Adipocyte (in vitro differentiated cells): ENCODE data around the gene IL1RAPL1.

Experiments used
- DNase-seq: peaks from one replicate; pipeline ENCODE4 v3.0.0-alpha.2; 2015; ENCODE audit warnings: low read depth
- H3K27me3 ChIP-seq: replicated peaks from 2 replicates; pipeline ENCODE4 v1.7.0; 2013; ENCODE audit warnings: mild to moderate bottlenecking, low read length, moderate library complexity; ENCODE audit not compliant: control insufficient read depth, insufficient read depth
- H3K36me3 ChIP-seq: 2 replicates; pipeline ENCODE4 v1.7.0; 2013; ENCODE audit warnings: low read length, mild to moderate bottlenecking, moderate library complexity; ENCODE audit not compliant: control insufficient read depth, insufficient read depth, severe bottlenecking
- H3K4me1 ChIP-seq: 2 replicates; pipeline ENCODE4 v1.7.0; 2013; ENCODE audit warnings: mild to moderate bottlenecking, low read length, moderate library complexity; ENCODE audit not compliant: control insufficient read depth, insufficient read depth
- H3K4me3 ChIP-seq: 2 replicates; pipeline ENCODE4 v1.7.0; 2013; ENCODE audit warnings: mild to moderate bottlenecking, low read length, moderate library complexity
- H3K9ac ChIP-seq: 2 replicates; pipeline ENCODE4 v1.7.0; 2013; ENCODE audit warnings: mild to moderate bottlenecking, low read length, moderate library complexity
- H3K9me3 ChIP-seq: 2 replicates; pipeline ENCODE4 v1.7.0; 2013; ENCODE audit warnings: mild to moderate bottlenecking, low read length, moderate library complexity; ENCODE audit not compliant: control insufficient read depth

Gene IL1RAPL1

GRCh38 chrX:29431895-29432294, 844.6 kb downstream of the IL1RAPL1 start:
- no peaks in the 10 kb centered on the region for H3K27me3 ChIP-seq

DNA sequence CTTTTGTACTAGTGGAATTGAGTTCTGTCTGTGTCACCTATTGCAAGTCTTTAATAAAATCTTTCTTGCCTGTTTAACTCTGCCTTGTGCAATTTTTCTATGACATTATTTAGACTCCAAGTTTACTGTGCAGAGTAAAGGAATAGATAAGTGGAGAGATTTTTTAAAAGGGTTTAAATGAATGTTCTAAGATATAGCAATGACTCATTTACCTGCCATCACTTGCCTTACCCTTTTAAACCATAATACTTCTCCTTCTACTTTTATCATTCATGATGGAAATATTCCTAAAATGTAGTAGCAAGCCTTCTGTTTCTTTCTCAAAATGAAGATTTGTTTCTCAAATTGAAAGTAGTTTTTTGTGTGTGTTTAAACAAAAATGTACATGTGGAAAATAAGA, 845.3 kb downstream of the IL1RAPL1 start:
- Histone ChIP-seq H3K36me3 (no peaks in the 10 kb centered on the region), H3K27me3 (no peaks in the 10 kb centered on the region), H3K4me1 (no peaks in the 10 kb centered on the region), H3K9me3 (peaks cover 12% of the 10 kb centered on the region), H3K4me3 (no peak overlapping the region), H3K9ac (no peak overlapping the region)
- DNase-seq, result no peak

More at GRCh38 chrX:29431895-29432294, 844.6 kb downstream of the IL1RAPL1 start:
- DNase-seq, result no peak
- Histone ChIP-seq H3K9me3 (peaks cover 14% of the 10 kb centered on the region), H3K9ac (no peak overlapping the region), H3K36me3 (no peaks in the 10 kb centered on the region), H3K4me3 (no peak overlapping the region), H3K4me1 (no peaks in the 10 kb centered on the region)

- DNase-seq, result no peak
- Histone ChIP-seq H3K4me1 (no peaks in the 10 kb centered on the region), H3K9ac (no peak overlapping the region), H3K27me3 (no peaks in the 10 kb centered on the region), H3K36me3 (no peaks in the 10 kb centered on the region), H3K4me3 (no peak overlapping the region), H3K9me3 (peaks cover 7% of the 10 kb centered on the region)
Observed at GRCh38 chrX:29434939-29435338, 847.7 kb downstream of the IL1RAPL1 start.

- Histone ChIP-seq H3K4me1 (no peaks in the 10 kb centered on the region), H3K4me3 (no peak overlapping the region), H3K9ac (no peak overlapping the region), H3K9me3 (peaks cover 7% of the 10 kb centered on the region), H3K27me3 (no peaks in the 10 kb centered on the region), H3K36me3 (no peaks in the 10 kb centered on the region)
- no peak for DNase-seq
Observed at GRCh38 chrX:29435396-29435795, 848.1 kb downstream of the IL1RAPL1 start.

DNA sequence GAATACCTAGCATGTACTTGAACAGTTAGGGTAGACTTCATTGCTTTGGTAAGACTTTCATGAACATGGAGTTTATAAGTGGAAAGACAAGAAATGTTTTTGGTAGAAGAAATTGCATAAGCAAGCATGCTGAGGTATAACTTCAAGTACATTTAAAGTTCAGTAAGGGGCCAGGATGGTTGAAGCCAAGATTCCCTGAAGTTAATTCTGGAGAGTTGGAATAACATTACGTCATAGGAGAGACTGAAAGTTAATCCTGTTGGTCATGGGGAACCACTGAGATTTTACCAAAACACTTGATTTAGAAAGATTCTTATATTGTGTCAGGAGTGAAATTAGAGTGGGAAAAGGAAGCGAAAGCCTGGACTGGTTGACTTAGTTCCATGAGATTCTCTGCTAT, 860.6 kb downstream of the IL1RAPL1 start:
- no peaks in the 10 kb centered on the region for H3K36me3 ChIP-seq
- no peak overlapping the region for H3K4me3 ChIP-seq
- H3K4me1 ChIP-seq, result no peaks in the 10 kb centered on the region

GRCh38 chrX:29453333-29453732, 866.1 kb downstream of the IL1RAPL1 start:
- no peak overlapping the region for H3K9ac ChIP-seq
- no peaks in the 10 kb centered on the region for H3K4me1 ChIP-seq
- DNase-seq, result no peak
- H3K27me3 ChIP-seq, result no peaks in the 10 kb centered on the region
- H3K9me3 ChIP-seq, result no peaks in the 10 kb centered on the region
- no peaks in the 10 kb centered on the region for H3K36me3 ChIP-seq
- H3K4me3 ChIP-seq, result no peak overlapping the region

More for the DNA sequence above, 860.6 kb downstream of the IL1RAPL1 start:
- Histone ChIP-seq H3K27me3 (no peaks in the 10 kb centered on the region), H3K9ac (no peak overlapping the region), H3K9me3 (no peaks in the 10 kb centered on the region)
- DNase-seq, result peak; percentile 37

DNA sequence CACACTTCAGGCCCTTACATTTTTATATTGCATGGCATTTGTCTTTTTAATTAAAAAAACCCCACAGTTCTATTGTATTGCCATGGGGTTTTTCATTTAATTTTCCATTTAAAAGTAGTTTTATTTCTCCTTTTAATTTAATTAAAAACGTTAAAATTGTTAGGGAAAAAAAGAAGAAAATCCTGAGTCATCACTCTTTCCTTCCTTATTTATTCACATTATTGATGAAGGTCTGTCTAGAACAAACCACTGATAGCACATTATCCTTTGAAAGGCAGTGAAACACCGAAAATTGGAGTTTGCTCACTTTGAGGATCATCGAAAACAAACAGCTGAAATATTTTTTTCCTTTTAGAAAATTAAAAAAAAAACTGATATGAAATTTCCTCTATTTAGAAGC, 868.5 kb downstream of the IL1RAPL1 start:
- Histone ChIP-seq H3K27me3 (no peaks in the 10 kb centered on the region), H3K9me3 (no peaks in the 10 kb centered on the region), H3K4me3 (no peak overlapping the region), H3K4me1 (no peaks in the 10 kb centered on the region), H3K9ac (no peak overlapping the region), H3K36me3 (no peaks in the 10 kb centered on the region)
- no peak for DNase-seq

DNA sequence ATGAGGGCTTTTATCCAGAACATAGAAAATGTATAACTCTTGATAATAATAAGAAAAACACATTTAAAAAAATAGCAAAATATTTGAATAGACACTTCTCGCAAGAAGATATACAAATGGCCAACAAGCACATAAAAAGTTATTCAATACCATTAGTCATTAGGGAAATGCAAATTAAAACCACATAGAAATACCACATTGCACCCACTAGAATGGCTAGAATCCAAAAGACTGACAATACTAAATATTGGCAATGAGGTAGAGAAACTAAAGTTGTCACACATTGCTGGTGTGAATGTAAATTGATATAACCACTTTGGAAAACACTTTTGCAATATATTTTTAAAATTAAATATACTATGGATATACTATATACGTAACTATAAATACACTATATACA, 873.8 kb downstream of the IL1RAPL1 start:
- no peaks in the 10 kb centered on the region for H3K4me1 ChIP-seq
- H3K36me3 ChIP-seq, result no peaks in the 10 kb centered on the region
- DNase-seq, result no peak
- H3K9me3 ChIP-seq, result no peaks in the 10 kb centered on the region
- H3K27me3 ChIP-seq, result no peaks in the 10 kb centered on the region
- H3K9ac ChIP-seq, result no peak overlapping the region
- H3K4me3 ChIP-seq, result no peak overlapping the region

DNA sequence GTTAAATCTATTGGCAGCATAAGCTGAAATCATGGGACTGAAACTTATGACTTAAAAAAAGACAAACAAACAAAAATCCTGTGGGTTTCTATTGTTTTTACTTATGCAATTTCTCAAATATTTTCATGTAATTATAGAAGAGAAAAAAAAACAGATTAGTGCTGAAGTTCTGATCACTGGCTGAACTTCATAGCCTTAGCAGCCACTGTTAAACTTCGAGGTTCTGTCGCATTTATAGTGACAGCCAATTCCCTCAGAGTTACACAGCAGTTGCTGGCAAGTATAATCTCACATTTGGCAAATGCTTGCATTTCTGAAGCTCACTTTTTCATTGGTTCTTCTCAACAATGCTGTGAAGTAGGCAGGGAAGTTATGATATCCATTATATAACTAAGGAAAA, 879.2 kb downstream of the IL1RAPL1 start:
- H3K4me3 ChIP-seq, result no peak overlapping the region
- H3K27me3 ChIP-seq, result no peaks in the 10 kb centered on the region
- H3K9me3 ChIP-seq, result no peaks in the 10 kb centered on the region
- no peaks in the 10 kb centered on the region for H3K36me3 ChIP-seq
- peaks cover 10% of the 10 kb centered on the region for H3K4me1 ChIP-seq
- peak; percentile 57 for DNase-seq
- no peak overlapping the region for H3K9ac ChIP-seq

DNA sequence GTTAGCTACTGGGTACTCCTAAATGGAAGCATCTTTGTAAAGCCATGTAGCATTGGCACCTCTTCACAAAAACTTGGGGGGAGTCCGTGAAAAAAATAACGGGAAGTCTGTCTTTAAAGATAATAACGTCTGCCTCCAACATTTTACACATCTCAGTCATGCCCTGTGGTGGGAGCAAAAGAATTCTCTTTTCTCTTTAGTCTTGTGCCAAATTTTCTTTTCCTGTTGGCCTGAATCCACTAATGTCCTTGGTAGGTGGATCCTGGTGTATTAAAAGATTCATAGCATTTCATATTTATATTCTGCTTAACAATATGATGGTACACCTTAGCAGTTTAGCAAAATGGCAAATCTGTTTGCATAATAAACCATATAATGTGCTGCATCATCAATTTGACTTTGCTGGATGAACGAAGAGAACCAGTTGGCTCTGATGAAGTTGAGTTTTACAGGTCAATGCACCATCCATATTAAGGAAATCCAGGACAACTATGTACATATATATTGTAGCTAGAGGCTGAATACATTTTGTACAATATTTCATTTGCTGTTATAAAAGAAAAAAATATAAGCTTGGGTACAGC, 881.8 kb downstream of the IL1RAPL1 start:
- Histone ChIP-seq H3K4me3 (no peak overlapping the region), H3K27me3 (no peaks in the 10 kb centered on the region), H3K9me3 (no peaks in the 10 kb centered on the region), H3K36me3 (no peaks in the 10 kb centered on the region), H3K4me1 (peaks cover 10% of the 10 kb centered on the region), H3K9ac (no peak overlapping the region)
- no peak for DNase-seq

- Histone ChIP-seq H3K27me3 (no peaks in the 10 kb centered on the region), H3K36me3 (no peaks in the 10 kb centered on the region), H3K4me1 (peaks cover 10% of the 10 kb centered on the region), H3K9ac (no peak overlapping the region), H3K4me3 (no peak overlapping the region), H3K9me3 (no peaks in the 10 kb centered on the region)
- DNase-seq, result peak; percentile 88
Observed at GRCh38 chrX:29470030-29470429, 882.8 kb downstream of the IL1RAPL1 start.

DNA sequence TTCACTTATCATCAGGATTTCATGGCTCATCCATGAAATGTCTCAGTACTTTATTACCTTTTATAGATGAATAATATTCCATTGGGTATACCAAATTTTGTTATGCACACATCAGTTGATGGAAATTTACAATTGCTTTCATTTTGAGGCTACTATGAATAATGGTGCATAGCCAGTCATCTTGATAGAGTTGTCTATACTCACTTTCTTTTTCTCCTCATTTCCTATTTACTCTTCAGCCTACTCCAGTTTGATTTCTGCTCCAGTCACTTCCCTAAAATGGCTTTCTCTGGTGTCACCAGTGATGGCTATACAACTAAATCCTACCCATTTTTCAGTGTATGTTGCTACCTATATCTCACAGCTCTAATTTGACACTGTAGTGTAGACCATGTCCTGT, 884.6 kb downstream of the IL1RAPL1 start:
- no peak overlapping the region for H3K4me3 ChIP-seq
- H3K36me3 ChIP-seq, result no peaks in the 10 kb centered on the region
- no peak overlapping the region for H3K9ac ChIP-seq
- H3K4me1 ChIP-seq, result peaks cover 8% of the 10 kb centered on the region
- no peak for DNase-seq
- H3K9me3 ChIP-seq, result no peaks in the 10 kb centered on the region
- H3K27me3 ChIP-seq, result no peaks in the 10 kb centered on the region
